Measurements from ENCODE around the gene ZNF710. TPM values are rescaled to one million over a fixed set of nuclear protein-coding genes. Genes with fewer than 3 reads are reported as not detected.
A peak's percentile ranks its signal among the peaks of the same experiment; 100 is the strongest.

ZNF710 gene
- total and polyA plus RNA-seq, 9 of the 15 experiments (the other 6 are each of a cell fraction or from before 2014, with no cell fraction given) = 0.56 to 14.2 (median 5.2) TPM

DNA sequence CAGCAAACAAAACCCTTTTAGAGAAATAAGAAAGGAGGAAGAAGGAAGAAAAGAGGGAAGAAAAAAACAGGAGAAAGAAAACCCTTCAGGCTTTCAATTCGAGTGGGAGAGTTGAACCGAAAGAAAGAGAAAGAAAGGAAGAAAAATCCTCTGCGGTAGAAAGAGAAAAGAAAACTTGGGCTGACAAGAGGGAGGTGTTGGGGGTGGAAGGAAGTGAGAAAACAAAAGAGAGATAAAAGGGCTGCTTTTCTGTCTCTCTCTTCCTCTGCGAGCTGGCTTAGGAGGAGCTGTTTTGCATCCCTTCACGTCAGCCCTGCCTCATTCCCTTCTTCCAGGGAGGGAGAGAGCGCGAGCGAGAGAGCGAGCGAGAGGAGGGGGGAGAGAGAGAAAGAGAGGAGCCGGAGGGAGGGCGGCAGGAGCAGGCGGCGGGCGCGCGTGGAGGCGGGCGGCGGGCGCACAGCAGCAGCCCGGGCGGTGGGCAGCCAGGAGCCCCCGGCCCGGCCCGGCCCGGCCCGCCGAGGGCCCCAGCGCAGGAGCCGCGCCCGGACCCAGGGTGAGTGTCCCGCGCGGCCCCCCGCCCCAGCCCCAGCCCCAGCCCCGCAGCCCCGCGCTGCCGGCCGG, at the start of gene ZNF710 (continued):
- TF ChIP-seq ZBTB43 (CRISPR knock-in tag; IDR thresholded peaks at IDR 0.05) = no peak
- no peak for TF ChIP-seq CAMTA2 (CRISPR knock-in tag; conservative IDR thresholded peaks at IDR 0.05)
- 0 out of 2 replicates have a peak, but pooled peaks have one; percentile 8 for TF ChIP-seq EGR1 (conservative IDR thresholded peaks at IDR 0.05)
- TF ChIP-seq TEAD4 (IDR thresholded peaks at IDR 0.05; ENCODE audit: low read length) = no peak
- no peak for TF ChIP-seq TEAD4 (CRISPR knock-in tag; IDR thresholded peaks at IDR 0.05; ENCODE audit: borderline replicate concordance)
- TF ChIP-seq ZFPM2 (CRISPR knock-in tag; IDR thresholded peaks at IDR 0.05) = no peak
- peak in 1 of 2 experiments; percentile 64; a peak in 1 of 4 replicates for TF ChIP-seq MLLT1 (IDR thresholded peaks at IDR 0.05)
- no peak for TF ChIP-seq FOXP4 (CRISPR knock-in tag; IDR thresholded peaks at IDR 0.05; ENCODE audit: borderline replicate concordance)
- no peak for TF ChIP-seq CTCFL (IDR thresholded peaks at IDR 0.05; ENCODE audit: borderline replicate concordance, insufficient read depth, low read depth, low read length, poor library complexity, severe bottlenecking)
- no peak for TF ChIP-seq MCM7 (IDR thresholded peaks at IDR 0.05)
- no peak for TF ChIP-seq KLF6 (CRISPR knock-in tag; IDR thresholded peaks at IDR 0.05; ENCODE audit: borderline replicate concordance)
- TF ChIP-seq KHSRP (IDR thresholded peaks at IDR 0.05) = 0 out of 2 replicates have a peak, but pooled peaks have one; percentile 26
- TF ChIP-seq FOXM1 (IDR thresholded peaks at IDR 0.05; ENCODE audit: low read depth) = no peak
- TF ChIP-seq FOXM1 (CRISPR knock-in tag; IDR thresholded peaks at IDR 0.05; ENCODE audit: low read depth) = no peak
- TF ChIP-seq ARID1B (IDR thresholded peaks at IDR 0.05) = peak; percentile 27; the same call in 1 of the 2 replicates
- TF ChIP-seq MCM5 (IDR thresholded peaks at IDR 0.05; ENCODE audit: low read depth) = no peak
- no peak for TF ChIP-seq RBM39 (optimal IDR thresholded peaks at IDR 0.05; ENCODE audit: low read depth, low read length)
- no peak for TF ChIP-seq ZNF57 (CRISPR knock-in tag; IDR thresholded peaks at IDR 0.05)

Measured in K562 (cell line).